Endothelial cell (in vitro differentiated cells): ENCODE data around the gene PITPNM2. TPM values are rescaled to one million over a fixed set of nuclear protein-coding genes. Genes with fewer than 3 reads are reported as not detected.

Experiments used
- DNase-seq: peaks from one replicate; pipeline ENCODE4 v3.0.0; 2021; ENCODE audit warnings: low spot score
- H3K27ac Mint-ChIP-seq: one replicate; pipeline ENCODE4 v1.8.0; 2021; ENCODE audit warnings: mixed read lengths, inconsistent platforms; ENCODE audit not compliant: unreplicated experiment
- H3K27me3 Mint-ChIP-seq: one replicate; pipeline ENCODE4 v1.8.0; 2021; ENCODE audit warnings: mild to moderate bottlenecking, moderate library complexity, mixed read lengths, inconsistent platforms; ENCODE audit not compliant: unreplicated experiment
- H3K36me3 Mint-ChIP-seq: one replicate; pipeline ENCODE4 v1.8.0; 2021; ENCODE audit warnings: mild to moderate bottlenecking, low read depth, mixed read lengths, inconsistent platforms; ENCODE audit not compliant: unreplicated experiment
- H3K4me1 Mint-ChIP-seq: one replicate; pipeline ENCODE4 v1.8.0; 2021; ENCODE audit warnings: mild to moderate bottlenecking, mixed read lengths, inconsistent platforms; ENCODE audit not compliant: unreplicated experiment
- H3K4me3 Mint-ChIP-seq: one replicate; pipeline ENCODE4 v1.8.0; 2021; ENCODE audit warnings: mild to moderate bottlenecking, mixed read lengths, inconsistent platforms; ENCODE audit not compliant: unreplicated experiment
- H3K9me3 Mint-ChIP-seq: one replicate; pipeline ENCODE4 v1.8.0; 2021; ENCODE audit warnings: mixed read lengths, inconsistent platforms; ENCODE audit not compliant: unreplicated experiment
- total RNA-seq: library from RNA; stranded (reverse); fragmentation: NEBNext Ultra II Directional; extraction: Animal tissue kit (Norgen Biotek cat#: 25700); gene quantifications from one replicate; pipeline ENCODE4 v1.2.1, GENCODE V29; 2021; ENCODE audit not compliant: unreplicated experiment
- TF ChIP-seq, protein P1 (sequence below): fragments of 200-600 bp; sonication (generic); IDR thresholded peaks from one replicate; pipeline ENCODE4 v1.5.0; 2021; ENCODE audit warnings: antibody characterized with exemption; ENCODE audit not compliant: unreplicated experiment

The PITPNM2 gene
- total RNA-seq, 1 donor from 2014 or later = 14.3 TPM

DNA sequence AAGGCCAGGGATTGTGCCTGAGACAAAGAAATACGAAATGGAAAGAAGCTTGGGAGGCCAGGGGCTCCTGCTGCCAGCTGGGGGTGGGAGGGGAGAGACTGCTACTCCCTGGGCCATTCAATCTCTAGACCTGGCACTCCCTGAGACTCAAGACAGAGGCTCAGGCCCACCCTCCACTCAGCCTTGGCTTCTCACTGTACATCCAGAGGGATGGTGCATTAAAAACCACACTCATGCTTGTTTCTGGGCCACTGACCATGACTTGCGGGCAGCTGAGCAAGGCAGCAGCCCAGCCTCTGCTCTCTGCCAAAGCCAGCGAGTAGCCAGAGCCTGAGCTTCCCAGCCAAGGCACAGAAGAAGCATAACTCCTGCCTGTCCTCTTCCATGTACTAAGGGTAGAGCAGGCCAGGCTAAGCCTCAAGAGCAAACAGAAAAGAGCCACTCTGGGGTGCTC lies 41.5 kb downstream of the PITPNM2 start:
- TF ChIP-seq, protein P1, sequence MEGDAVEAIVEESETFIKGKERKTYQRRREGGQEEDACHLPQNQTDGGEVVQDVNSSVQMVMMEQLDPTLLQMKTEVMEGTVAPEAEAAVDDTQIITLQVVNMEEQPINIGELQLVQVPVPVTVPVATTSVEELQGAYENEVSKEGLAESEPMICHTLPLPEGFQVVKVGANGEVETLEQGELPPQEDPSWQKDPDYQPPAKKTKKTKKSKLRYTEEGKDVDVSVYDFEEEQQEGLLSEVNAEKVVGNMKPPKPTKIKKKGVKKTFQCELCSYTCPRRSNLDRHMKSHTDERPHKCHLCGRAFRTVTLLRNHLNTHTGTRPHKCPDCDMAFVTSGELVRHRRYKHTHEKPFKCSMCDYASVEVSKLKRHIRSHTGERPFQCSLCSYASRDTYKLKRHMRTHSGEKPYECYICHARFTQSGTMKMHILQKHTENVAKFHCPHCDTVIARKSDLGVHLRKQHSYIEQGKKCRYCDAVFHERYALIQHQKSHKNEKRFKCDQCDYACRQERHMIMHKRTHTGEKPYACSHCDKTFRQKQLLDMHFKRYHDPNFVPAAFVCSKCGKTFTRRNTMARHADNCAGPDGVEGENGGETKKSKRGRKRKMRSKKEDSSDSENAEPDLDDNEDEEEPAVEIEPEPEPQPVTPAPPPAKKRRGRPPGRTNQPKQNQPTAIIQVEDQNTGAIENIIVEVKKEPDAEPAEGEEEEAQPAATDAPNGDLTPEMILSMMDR = no peak
- Mint-ChIP-seq H3K4me1 (peaks cover 42% of the 10 kb centered on the region), H3K27me3 (peaks cover 11% of the 10 kb centered on the region), H3K27ac (no peak overlapping the region), H3K4me3 (no peak overlapping the region), H3K9me3 (no peaks in the 10 kb centered on the region), H3K36me3 (peaks cover 10% of the 10 kb centered on the region)
- DNase-seq = no peak

DNA sequence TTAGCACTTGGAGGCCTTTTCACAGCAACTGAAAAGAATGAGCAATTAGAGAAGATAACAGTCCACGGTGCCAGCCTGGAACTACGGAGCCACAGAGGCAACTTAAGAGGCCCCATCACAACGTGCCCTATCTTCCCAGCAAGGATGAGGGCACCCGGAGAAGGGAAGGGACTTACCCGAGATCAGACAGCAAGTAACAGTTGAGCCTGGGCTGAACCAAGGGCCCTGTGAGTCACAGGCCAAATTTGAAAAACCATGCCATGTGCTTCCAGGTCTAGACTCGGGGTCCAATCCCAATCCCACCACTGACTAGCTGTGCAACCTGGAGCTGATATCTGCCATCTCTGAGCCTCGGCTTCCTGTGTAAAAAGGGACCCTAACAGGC lies 42.2 kb downstream of the PITPNM2 start:
- Mint-ChIP-seq H3K9me3 (no peaks in the 10 kb centered on the region), H3K27me3 (peaks cover 11% of the 10 kb centered on the region), H3K27ac (no peak overlapping the region), H3K4me1 (peaks cover 45% of the 10 kb centered on the region), H3K36me3 (peaks cover 10% of the 10 kb centered on the region), H3K4me3 (no peak overlapping the region)
- no peak for DNase-seq
- TF ChIP-seq, protein P1 = no peak

DNA sequence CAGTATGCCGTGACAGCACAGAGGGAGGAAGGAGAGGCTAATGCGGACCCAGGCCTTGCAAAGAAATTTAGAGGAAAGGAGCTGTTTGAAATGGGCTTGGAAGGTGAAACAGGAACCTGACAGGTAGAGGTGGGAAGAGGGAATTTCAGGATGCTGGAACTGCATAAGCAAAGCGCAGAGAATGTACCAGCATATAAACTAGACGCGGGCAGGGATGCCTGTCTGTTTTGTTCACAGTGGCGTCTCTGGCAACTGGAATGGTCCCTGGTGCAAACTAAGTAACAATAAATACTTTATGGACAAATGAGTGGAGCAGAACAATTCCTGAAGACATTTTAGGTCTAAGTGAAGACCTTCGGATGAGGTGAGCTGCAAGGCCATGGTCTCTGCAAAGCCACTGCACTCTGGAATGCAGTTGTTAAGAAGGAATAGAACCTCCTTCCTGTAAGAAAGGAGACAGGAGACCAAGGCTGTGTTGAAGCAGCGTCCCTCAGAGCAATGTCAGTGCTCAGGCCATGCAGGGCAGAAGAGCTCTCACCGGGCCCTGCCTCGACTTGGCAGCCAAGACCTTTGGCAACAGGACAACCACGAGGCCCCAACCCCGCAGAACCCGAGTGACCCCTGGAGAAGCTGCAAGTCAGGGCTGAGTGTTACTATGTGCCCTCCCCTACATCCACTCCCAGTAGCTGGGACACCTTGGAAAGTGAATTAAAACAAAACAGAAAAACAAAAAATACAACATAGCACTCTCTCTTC lies 42.8 kb downstream of the PITPNM2 start:
- Mint-ChIP-seq H3K9me3 (no peaks in the 10 kb centered on the region), H3K27ac (no peak overlapping the region), H3K36me3 (peaks cover 10% of the 10 kb centered on the region), H3K4me1 (peaks cover 48% of the 10 kb centered on the region), H3K4me3 (no peak overlapping the region), H3K27me3 (peaks cover 11% of the 10 kb centered on the region)
- no peak for DNase-seq
- TF ChIP-seq, protein P1 = no peak

DNA sequence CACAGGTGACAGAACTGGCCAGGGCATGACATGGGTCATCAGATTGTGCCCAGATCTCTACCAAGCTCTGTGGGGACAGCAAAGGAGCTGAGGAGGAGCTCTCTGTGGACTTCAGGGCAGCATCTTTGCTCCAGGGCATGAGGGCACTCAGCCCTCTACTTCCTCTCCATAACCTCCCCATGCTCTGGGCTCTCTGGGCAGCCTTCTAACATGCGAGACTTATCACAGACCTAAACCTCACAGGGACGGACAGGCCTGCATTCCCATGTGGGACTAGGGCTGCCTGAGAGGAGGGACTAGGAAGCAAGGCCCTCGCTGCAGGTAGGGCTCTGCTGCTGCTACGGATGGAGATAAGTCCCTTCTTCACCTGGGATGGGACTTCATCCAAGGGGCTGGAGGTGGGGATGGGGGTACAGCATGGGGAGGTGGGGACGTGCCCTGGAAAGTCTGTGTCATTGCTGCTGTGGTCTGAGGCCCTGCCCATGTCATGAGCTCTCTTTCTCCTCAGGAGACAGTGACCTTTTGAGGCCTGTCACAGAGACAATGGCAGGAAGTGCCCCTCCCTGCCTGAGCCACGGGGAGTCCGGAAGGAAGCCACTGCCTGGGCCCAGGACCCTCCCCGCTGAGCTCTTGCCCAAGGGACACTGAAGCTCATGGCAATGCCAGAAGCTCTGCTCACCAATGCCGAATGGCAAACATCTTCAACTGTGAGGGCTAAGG lies 44.1 kb downstream of the PITPNM2 start:
- Mint-ChIP-seq H3K4me1 (peaks cover 60% of the 10 kb centered on the region), H3K27me3 (peaks cover 11% of the 10 kb centered on the region), H3K36me3 (peaks cover 10% of the 10 kb centered on the region), H3K9me3 (no peaks in the 10 kb centered on the region), H3K4me3 (no peak overlapping the region), H3K27ac (peak overlapping the region; percentile 70)
- TF ChIP-seq, protein P1 = no peak
- no peak for DNase-seq

DNA sequence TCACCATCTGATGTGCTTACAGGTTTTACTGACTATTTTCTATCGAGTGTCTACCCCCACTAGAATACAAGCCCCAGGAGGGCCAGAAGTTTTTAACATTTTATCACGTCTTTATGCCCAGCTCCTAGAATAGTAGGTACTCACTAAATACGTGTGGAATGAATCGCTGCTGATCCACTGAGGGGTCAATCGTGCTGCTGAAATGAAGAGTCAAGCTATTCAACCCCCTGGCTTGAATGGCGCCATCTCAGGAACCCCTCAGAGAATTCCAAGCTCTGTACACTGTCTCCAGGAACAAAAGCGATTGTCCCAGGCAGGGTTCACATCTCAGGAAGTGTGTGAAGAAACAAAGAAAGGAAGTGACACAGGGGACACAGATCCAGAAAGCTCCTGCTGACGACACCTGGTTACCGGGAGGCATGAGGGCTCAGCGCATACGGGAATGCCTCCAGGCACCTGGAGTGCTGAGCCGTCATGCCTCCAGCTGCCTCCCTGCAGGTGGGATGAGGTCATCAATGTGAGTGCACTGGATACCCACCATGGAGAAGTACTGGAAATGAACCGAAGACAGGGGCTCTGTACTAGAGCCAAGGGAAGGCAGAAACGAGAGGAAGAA lies 45.6 kb downstream of the PITPNM2 start:
- TF ChIP-seq, protein P1 = no peak
- Mint-ChIP-seq H3K27ac (peak overlapping the region; percentile 95), H3K4me3 (peak overlapping the region; percentile 76), H3K36me3 (peaks cover 10% of the 10 kb centered on the region), H3K4me1 (peaks cover 60% of the 10 kb centered on the region), H3K9me3 (no peaks in the 10 kb centered on the region), H3K27me3 (peaks cover 7% of the 10 kb centered on the region)
- peak; percentile 28 for DNase-seq
